ENCODE results near the gene ACACA. TPM values are rescaled to one million over a fixed set of nuclear protein-coding genes. Genes with fewer than 3 reads are reported as not detected.

ACACA gene
- total and polyA plus RNA-seq, 2 donors (not counting 3 experiments of a cell fraction or from before 2014, with no cell fraction given): 55.3 to 124 TPM

DNA sequence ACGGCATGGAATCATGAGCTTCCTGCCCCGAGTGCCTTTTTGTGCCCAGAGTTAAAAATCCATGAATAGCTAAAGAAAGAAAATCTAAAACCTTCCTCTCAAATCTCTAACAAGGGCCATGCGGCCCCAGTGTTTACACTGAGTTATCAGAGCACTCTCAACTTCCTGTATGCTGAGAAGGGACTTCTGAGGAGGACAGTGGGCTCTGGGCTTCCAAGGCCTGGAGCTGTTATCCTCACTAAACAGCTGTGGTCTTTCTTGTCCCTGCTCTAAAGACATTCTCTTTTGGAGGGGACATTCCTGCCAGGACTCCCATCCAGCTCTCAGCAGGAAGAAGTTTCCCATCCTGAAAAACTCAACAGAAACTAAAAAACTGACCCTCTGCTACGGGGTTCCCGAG lies 322.3 kb downstream of the ACACA start:
- BruUV-seq (replicated peaks): no TSS peak
- ChIA-PET CTCF (interaction anchor here (0.8 to 1.4 kb wide), 3 partner anchors 36 to 456 kb away, joined by 3 read pairs; no protein-coding TSS in a partner anchor), POLR2A (interaction anchor here (0.7 kb wide), 1 partner anchor 152 kb away, joined by 7 read pairs; no protein-coding TSS in a partner anchor)
- FAIRE-seq (no peak), DNase-seq (ENCODE audit: low read depth, low spot score) (peak; percentile 23)
- TF ChIP-seq EZH2 (IDR thresholded peaks at IDR 0.05; ENCODE audit: borderline replicate concordance, low read depth, low read length, severe bottlenecking) (no peak), GATA2 (IDR thresholded peaks at IDR 0.05; ENCODE audit: insufficient read depth, insufficient read length, low read depth, low read length) (no peak), POLR2A (IDR thresholded peaks at IDR 0.05; ENCODE audit: low read depth, low read length) (no peak), JUN (IDR thresholded peaks at IDR 0.05; ENCODE audit: borderline replicate concordance, insufficient read depth, insufficient read length, low read depth) (no peak), POLR2AphosphoS5 (IDR thresholded peaks at IDR 0.05; ENCODE audit: insufficient read depth, low read depth, low read length) (no peak), MYC (IDR thresholded peaks at IDR 0.05; ENCODE audit: low read depth, low read length) (no peak), FOS (IDR thresholded peaks at IDR 0.05; ENCODE audit: borderline replicate concordance, insufficient read depth, low read length) (no peak)
- TF ChIP-seq, protein P1, sequence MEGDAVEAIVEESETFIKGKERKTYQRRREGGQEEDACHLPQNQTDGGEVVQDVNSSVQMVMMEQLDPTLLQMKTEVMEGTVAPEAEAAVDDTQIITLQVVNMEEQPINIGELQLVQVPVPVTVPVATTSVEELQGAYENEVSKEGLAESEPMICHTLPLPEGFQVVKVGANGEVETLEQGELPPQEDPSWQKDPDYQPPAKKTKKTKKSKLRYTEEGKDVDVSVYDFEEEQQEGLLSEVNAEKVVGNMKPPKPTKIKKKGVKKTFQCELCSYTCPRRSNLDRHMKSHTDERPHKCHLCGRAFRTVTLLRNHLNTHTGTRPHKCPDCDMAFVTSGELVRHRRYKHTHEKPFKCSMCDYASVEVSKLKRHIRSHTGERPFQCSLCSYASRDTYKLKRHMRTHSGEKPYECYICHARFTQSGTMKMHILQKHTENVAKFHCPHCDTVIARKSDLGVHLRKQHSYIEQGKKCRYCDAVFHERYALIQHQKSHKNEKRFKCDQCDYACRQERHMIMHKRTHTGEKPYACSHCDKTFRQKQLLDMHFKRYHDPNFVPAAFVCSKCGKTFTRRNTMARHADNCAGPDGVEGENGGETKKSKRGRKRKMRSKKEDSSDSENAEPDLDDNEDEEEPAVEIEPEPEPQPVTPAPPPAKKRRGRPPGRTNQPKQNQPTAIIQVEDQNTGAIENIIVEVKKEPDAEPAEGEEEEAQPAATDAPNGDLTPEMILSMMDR (IDR thresholded peaks at IDR 0.05; ENCODE audit: extremely low read depth in 1 of 2, insufficient read depth in 1 of 2, low read depth in 1 of 2, low read length in 2 of 2): no peak
- TF ChIP-seq, protein P2, sequence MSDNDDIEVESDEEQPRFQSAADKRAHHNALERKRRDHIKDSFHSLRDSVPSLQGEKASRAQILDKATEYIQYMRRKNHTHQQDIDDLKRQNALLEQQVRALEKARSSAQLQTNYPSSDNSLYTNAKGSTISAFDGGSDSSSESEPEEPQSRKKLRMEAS (IDR thresholded peaks at IDR 0.05; ENCODE audit: insufficient read depth, insufficient read length): no peak
- H3K4me3 ChIP-seq (replicated peaks in 1 of 3; ENCODE audit: insufficient read depth in 1 of 3, low read depth in 1 of 3, low read length in 3 of 3): no peak overlapping the region
- intact Hi-C loops (cut with micrococcal nuclease): no loop called here
- no peaks in the 10 kb centered on the region for H3K79me2 ChIP-seq (ENCODE audit: control insufficient read depth, insufficient read depth, low read length)
- no peak overlapping the region for H2AFZ ChIP-seq (ENCODE audit: low read depth, low read length)
- H3K4me2 ChIP-seq (ENCODE audit: insufficient read depth, low read length): no peak overlapping the region
- no peaks in the 10 kb centered on the region for H4K20me1 ChIP-seq (replicated peaks; ENCODE audit: control insufficient read depth, extremely low read depth, insufficient read depth, low read length)
- no peaks in the 10 kb centered on the region for H3K27me3 ChIP-seq (ENCODE audit: control insufficient read depth in 2 of 2, insufficient read depth in 2 of 2, low read length in 2 of 2)
- H3K36me3 ChIP-seq (ENCODE audit: control insufficient read depth in 2 of 2, extremely low read depth in 1 of 2, insufficient read depth in 2 of 2, low read length in 2 of 2): peaks cover 6 to 14% of the 10 kb centered on the region in 2 experiments
- no peak overlapping the region for H3K9ac ChIP-seq (replicated peaks; ENCODE audit: extremely low read depth, insufficient read depth, low read length)
- dilution Hi-C loops (cut with MboI; ENCODE audit: extremely low pct_ligation_motif_present, low sequenced_read_pairs): no loop called here
- peaks cover 5% of the 10 kb centered on the region for H3K4me1 ChIP-seq (ENCODE audit: control insufficient read depth, extremely low read depth, insufficient read depth, low read length)
- no peak overlapping the region for H3K27ac ChIP-seq (ENCODE audit: insufficient read depth, low read depth, low read length)
- no peaks in the 10 kb centered on the region for H3K9me1 ChIP-seq (replicated peaks; ENCODE audit: control insufficient read depth, extremely low read depth, insufficient read depth, low read length)
- H3K9me3 ChIP-seq (replicated peaks; ENCODE audit: control insufficient read depth, insufficient read depth, low read length): no peaks in the 10 kb centered on the region

All from endothelial cell of umbilical vein (primary cell).